Measurements from ENCODE around the gene CNBP.

Gene CNBP

GRCh38 chr3:129218742-129219141 lies 35.0 kb upstream of the CNBP start:
- H3K4me3 ChIP-seq (replicated peaks in 1 of 2; ENCODE audit: low read depth in 2 of 2, low read length in 2 of 2): no peak overlapping the region
- no peak for DNase-seq (ENCODE audit: low read depth in 2 of 2)
- TF ChIP-seq CTCF (IDR thresholded peaks at IDR 0.05; ENCODE audit: low read depth, low read length): no peak

- DNase-seq (ENCODE audit: low read depth in 2 of 2): no peak
- no peak for TF ChIP-seq CTCF (IDR thresholded peaks at IDR 0.05; ENCODE audit: low read depth, low read length)
- H3K4me3 ChIP-seq (replicated peaks in 1 of 2; ENCODE audit: low read depth in 2 of 2, low read length in 2 of 2): no peak overlapping the region
These were observed 29.5 kb upstream of the CNBP start for GRCh38 chr3:129213238-129213637.

GRCh38 chr3:129211772-129212171 lies 28.1 kb upstream of the CNBP start:
- no peak overlapping the region for H3K4me3 ChIP-seq (replicated peaks in 1 of 2; ENCODE audit: low read depth in 2 of 2, low read length in 2 of 2)
- no peak for TF ChIP-seq CTCF (IDR thresholded peaks at IDR 0.05; ENCODE audit: low read depth, low read length)
- peak; percentile 86 to 87 for DNase-seq (ENCODE audit: low read depth in 2 of 2)

- TF ChIP-seq CTCF (IDR thresholded peaks at IDR 0.05; ENCODE audit: low read depth, low read length): no peak
- H3K4me3 ChIP-seq (replicated peaks in 1 of 2; ENCODE audit: low read depth in 2 of 2, low read length in 2 of 2): no peak overlapping the region
- DNase-seq (ENCODE audit: low read depth in 2 of 2): no peak
These were observed 27.6 kb upstream of the CNBP start for GRCh38 chr3:129211345-129211744.

- no peak for TF ChIP-seq CTCF (IDR thresholded peaks at IDR 0.05; ENCODE audit: low read depth, low read length)
- H3K4me3 ChIP-seq (replicated peaks in 1 of 2; ENCODE audit: low read depth in 2 of 2, low read length in 2 of 2): no peak overlapping the region
- no peak for DNase-seq (ENCODE audit: low read depth in 2 of 2)
These were observed 23.8 kb upstream of the CNBP start for GRCh38 chr3:129207479-129207878.

- no peak overlapping the region for H3K4me3 ChIP-seq (replicated peaks in 1 of 2; ENCODE audit: low read depth in 2 of 2, low read length in 2 of 2)
- no peak for TF ChIP-seq CTCF (IDR thresholded peaks at IDR 0.05; ENCODE audit: low read depth, low read length)
- DNase-seq (ENCODE audit: low read depth in 2 of 2): no peak
These were observed 21.6 kb upstream of the CNBP start for GRCh38 chr3:129205109-129205832.

GRCh38 chr3:129204473-129204872 lies 20.8 kb upstream of the CNBP start:
- no peak overlapping the region for H3K4me3 ChIP-seq (replicated peaks in 1 of 2; ENCODE audit: low read depth in 2 of 2, low read length in 2 of 2)
- TF ChIP-seq CTCF (IDR thresholded peaks at IDR 0.05; ENCODE audit: low read depth, low read length): no peak
- no peak for DNase-seq (ENCODE audit: low read depth in 2 of 2)

Measured in cardiac fibroblast (primary cell).